Osteoblast (primary cell): ENCODE measurements around the gene LIF. TPM values are rescaled to one million over a fixed set of nuclear protein-coding genes. Genes with fewer than 3 reads are reported as not detected.
A peak's percentile ranks its signal among the peaks of the same experiment; 100 is the strongest.

Source experiments
- DNase-seq: peaks from one replicate; pipeline ENCODE4 v3.0.0; 2011; ENCODE audit warnings: low spot score, mixed read lengths; ENCODE audit not compliant: insufficient read length; ENCODE audit errors: missing footprints
- H2AFZ ChIP-seq: 2 replicates; pipeline ENCODE4 v1.6.0; 2011; ENCODE audit warnings: mild to moderate bottlenecking, low read length
- H3K27ac ChIP-seq: 2 replicates; pipeline ENCODE4 v1.5.1; 2011; ENCODE audit warnings: mild to moderate bottlenecking, low read depth, low read length, moderate library complexity
- H3K27me3 ChIP-seq: 2 replicates; pipeline ENCODE4 v1.6.0; 2012; ENCODE audit warnings: mild to moderate bottlenecking, control low read depth, inconsistent platforms, low read length, moderate library complexity; ENCODE audit not compliant: insufficient read depth
- H3K36me3 ChIP-seq: 2 replicates; pipeline ENCODE4 v1.5.1; 2011; ENCODE audit warnings: mild to moderate bottlenecking, low read length, control low read depth, moderate library complexity; ENCODE audit not compliant: insufficient read depth
- H3K4me1 ChIP-seq: 2 replicates; pipeline ENCODE4 v1.5.1; 2011; ENCODE audit warnings: mild to moderate bottlenecking, low read length, control low read depth, moderate library complexity; ENCODE audit not compliant: insufficient read depth
- H3K4me2 ChIP-seq: 2 replicates; pipeline ENCODE4 v1.6.0; 2011; ENCODE audit warnings: mild to moderate bottlenecking, low read length; ENCODE audit not compliant: insufficient read depth
- H3K4me3 ChIP-seq: fragments of 200-600 bp; sonication (generic); 3 replicates; pipeline ENCODE4 v1.5.1; 2012; ENCODE audit warnings: mild to moderate bottlenecking, low read length, inconsistent platforms; ENCODE audit not compliant: insufficient read depth
- H3K79me2 ChIP-seq: 2 replicates; pipeline ENCODE4 v1.6.0; 2012; ENCODE audit warnings: mild to moderate bottlenecking, low read length, control low read depth, inconsistent platforms; ENCODE audit not compliant: insufficient read depth
- H3K9me3 ChIP-seq: 2 replicates; pipeline ENCODE4 v1.5.1; 2011; ENCODE audit warnings: low read depth, low read length, control low read depth
- H4K20me1 ChIP-seq: 2 replicates; pipeline ENCODE4 v1.6.0; 2012; ENCODE audit warnings: mild to moderate bottlenecking, low read length, control low read depth; ENCODE audit not compliant: insufficient read depth
- total RNA-seq: library from RNA; depleted of rRNA; stranded (reverse); fragments of >200 nt; gene quantifications from 2 replicates; pipeline ENCODE4 v1.2.3, GENCODE V29; 2012
- TF ChIP-seq, protein P1 (sequence below): IDR thresholded peaks from 2 replicates; pipeline ENCODE4 v1.5.1; 2011; ENCODE audit warnings: mild to moderate bottlenecking, low read depth, low read length, moderate library complexity; ENCODE audit errors: extremely low read depth

LIF gene
- total RNA-seq, 1 donor = 3.3 TPM

DNA sequence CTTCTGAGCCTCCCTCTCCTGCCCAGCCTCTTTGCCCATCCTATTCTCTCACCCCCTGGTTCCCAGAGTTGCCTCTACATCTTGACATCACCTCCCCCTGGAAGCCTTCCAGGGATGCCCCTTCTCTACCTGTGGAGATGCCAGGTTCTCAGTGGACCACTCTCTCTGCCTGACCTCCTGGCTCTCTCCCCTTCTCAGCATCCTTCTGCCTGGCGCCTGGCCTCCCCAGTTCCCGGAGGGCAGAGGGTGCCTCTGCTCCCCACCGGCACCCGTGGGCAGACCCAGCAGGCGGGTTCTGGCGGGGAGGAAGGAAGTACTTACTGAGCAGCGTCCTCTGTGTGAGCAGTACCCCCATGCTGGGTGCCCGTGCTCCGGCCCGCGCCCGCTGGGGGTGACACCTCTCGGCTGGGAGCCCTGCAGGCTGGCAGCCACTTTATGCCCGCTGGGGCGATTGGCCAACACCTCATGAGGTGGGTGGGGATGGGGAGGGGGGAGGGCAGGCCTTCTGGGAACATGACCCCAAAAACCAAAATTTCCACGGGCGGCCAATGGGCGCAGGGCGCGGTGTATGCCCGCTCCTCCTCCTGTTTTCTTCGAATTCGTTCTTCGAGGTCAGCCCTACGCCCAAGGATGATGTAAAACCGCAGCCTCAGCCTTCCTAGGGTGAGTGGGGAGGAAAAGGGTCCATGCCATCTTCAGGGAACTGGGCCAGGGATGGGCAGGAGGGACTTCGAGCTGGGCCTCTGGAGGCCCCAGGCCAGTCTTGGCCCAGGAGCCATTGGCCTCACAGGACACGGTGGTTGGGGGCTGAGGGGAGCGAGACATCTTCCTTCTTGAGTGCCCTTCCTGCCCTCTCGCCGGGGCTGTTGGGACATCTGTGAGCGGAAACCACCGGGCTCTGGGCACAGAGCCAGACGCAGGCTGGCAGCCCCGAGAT, 20.2 kb upstream of the LIF start, which contains the start of gene OSM:
OSM (minus strand) TSS at position 407 of the 937 bp plus-strand sequence; CDS start at position 355, 52 bp downstream.
- Histone ChIP-seq H3K36me3 (no peaks in the 10 kb centered on the region), H3K9me3 (no peaks in the 10 kb centered on the region), H3K4me2 (no peak within 1 kb of the TSS), H3K79me2 (no peaks in the 10 kb centered on the region), H3K27ac (no peak within 1 kb of the TSS), H4K20me1 (no peaks in the 10 kb centered on the region), H3K4me1 (peaks cover 16% of the 10 kb centered on the region), H3K27me3 (no peaks in the 10 kb centered on the region), H3K4me3 (no peak within 1 kb of the TSS), H2AFZ (no peak within 1 kb of the TSS)
- DNase-seq = peak; percentile 91
- TF ChIP-seq, protein P1, sequence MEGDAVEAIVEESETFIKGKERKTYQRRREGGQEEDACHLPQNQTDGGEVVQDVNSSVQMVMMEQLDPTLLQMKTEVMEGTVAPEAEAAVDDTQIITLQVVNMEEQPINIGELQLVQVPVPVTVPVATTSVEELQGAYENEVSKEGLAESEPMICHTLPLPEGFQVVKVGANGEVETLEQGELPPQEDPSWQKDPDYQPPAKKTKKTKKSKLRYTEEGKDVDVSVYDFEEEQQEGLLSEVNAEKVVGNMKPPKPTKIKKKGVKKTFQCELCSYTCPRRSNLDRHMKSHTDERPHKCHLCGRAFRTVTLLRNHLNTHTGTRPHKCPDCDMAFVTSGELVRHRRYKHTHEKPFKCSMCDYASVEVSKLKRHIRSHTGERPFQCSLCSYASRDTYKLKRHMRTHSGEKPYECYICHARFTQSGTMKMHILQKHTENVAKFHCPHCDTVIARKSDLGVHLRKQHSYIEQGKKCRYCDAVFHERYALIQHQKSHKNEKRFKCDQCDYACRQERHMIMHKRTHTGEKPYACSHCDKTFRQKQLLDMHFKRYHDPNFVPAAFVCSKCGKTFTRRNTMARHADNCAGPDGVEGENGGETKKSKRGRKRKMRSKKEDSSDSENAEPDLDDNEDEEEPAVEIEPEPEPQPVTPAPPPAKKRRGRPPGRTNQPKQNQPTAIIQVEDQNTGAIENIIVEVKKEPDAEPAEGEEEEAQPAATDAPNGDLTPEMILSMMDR = no peak

DNA sequence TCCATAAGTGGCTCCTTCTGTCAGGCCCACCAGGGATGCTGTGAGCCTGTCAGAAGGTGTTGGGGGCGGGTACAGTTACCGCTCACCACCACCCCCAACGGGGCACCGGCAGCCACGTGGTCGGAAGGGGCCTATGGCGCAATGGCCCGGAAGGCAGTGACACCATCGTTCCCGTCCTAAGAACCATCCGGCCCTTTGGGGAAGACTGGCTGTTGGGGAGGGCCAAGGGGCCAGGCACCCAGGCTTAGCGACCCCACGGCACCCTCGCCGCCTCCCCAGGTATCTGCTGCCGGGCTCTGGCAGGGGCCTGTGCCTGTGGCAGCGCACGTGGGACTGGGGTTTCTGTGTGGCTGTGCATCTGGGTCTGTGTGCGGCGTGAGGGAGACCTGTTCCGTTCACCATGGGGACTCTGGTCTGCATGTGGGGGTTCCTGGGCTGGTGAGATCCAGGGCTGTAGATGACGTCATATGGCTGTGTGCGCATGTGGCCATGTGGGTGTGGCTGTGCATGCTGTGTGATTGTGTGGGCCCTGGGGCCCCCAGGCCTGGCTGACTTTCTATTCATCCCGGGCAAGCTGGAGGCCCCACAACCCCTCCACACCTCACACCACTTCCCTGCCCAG, 19.4 kb upstream of the LIF start:
- Histone ChIP-seq H3K9me3 (no peaks in the 10 kb centered on the region), H3K4me2 (no peak overlapping the region), H3K4me3 (no peak overlapping the region), H2AFZ (no peak overlapping the region), H3K27ac (no peak overlapping the region), H3K79me2 (no peaks in the 10 kb centered on the region), H3K4me1 (peaks cover 11% of the 10 kb centered on the region), H3K36me3 (no peaks in the 10 kb centered on the region), H3K27me3 (no peaks in the 10 kb centered on the region), H4K20me1 (no peaks in the 10 kb centered on the region)
- TF ChIP-seq, protein P1 = no peak
- peak; percentile 34 for DNase-seq

DNA sequence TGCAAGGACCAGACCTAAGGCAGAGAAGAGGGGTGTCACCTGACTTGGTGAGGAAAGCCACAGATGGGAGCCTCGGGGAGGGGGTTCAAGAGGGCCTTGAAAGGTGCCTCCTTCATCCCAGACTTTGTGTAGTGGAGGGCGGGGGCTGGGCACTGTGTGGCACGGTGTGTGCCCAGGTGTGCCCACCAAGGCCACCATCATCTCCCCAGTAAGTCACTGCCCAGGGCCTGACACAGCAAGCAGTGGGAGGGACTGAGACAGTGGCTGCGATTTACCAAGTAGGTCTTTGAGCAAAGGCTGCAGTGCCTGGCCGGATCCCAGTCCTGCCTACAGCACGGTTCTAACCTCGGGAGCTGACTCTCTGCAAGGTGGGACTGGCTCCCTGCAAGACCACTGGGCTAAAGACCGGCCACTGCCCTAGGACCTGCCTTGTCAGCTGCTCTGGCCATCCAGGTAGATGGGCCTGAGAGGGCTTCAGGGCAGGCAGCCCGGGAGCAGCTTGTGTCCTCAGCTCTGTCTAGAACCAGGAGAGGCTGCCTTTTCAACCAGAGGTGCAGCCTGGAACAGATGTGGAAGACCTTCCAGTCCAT, 18.7 kb upstream of the LIF start:
- Histone ChIP-seq H2AFZ (no peak overlapping the region), H3K9me3 (no peaks in the 10 kb centered on the region), H3K4me1 (peaks cover 7% of the 10 kb centered on the region), H3K27ac (no peak overlapping the region), H3K79me2 (no peaks in the 10 kb centered on the region), H4K20me1 (no peaks in the 10 kb centered on the region), H3K36me3 (no peaks in the 10 kb centered on the region), H3K27me3 (no peaks in the 10 kb centered on the region), H3K4me2 (no peak overlapping the region), H3K4me3 (no peak overlapping the region)
- TF ChIP-seq, protein P1 = no peak
- peak; percentile 78 for DNase-seq
